Measurements from ENCODE around the gene TRABD.

DNA sequence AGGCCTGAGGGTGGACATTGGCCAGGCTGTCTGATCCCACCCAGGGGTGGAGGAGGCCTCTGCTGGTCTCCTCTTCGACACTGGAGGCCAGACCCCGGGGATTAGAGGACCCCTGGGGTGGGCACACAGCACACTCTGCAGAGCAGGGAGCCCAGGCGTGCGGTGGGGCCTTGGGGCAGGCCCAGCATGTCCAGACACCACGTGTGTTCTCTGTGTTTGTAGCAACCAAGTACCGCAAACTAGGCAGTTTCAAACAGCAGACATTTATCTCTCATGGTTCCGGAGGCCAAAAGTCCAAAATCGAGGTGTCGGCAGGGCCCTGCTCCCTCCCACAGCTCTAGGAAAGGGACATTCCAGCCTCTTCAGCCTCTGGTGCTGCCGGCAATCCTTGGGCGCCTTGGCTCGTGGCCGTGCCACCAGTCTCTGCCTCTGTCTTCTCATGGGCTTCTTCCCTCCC, 13.7 kb upstream of the TRABD start:
- TF ChIP-seq, protein P1, sequence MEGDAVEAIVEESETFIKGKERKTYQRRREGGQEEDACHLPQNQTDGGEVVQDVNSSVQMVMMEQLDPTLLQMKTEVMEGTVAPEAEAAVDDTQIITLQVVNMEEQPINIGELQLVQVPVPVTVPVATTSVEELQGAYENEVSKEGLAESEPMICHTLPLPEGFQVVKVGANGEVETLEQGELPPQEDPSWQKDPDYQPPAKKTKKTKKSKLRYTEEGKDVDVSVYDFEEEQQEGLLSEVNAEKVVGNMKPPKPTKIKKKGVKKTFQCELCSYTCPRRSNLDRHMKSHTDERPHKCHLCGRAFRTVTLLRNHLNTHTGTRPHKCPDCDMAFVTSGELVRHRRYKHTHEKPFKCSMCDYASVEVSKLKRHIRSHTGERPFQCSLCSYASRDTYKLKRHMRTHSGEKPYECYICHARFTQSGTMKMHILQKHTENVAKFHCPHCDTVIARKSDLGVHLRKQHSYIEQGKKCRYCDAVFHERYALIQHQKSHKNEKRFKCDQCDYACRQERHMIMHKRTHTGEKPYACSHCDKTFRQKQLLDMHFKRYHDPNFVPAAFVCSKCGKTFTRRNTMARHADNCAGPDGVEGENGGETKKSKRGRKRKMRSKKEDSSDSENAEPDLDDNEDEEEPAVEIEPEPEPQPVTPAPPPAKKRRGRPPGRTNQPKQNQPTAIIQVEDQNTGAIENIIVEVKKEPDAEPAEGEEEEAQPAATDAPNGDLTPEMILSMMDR (conservative IDR thresholded peaks at IDR 0.05), result no peak
- no peak for TF ChIP-seq ZFX (IDR thresholded peaks at IDR 0.05)

Measured in C4-2B (cell line).